Smooth muscle cell of trachea (primary cell): ENCODE data around the gene HEATR5B. TPM values are rescaled to one million over a fixed set of nuclear protein-coding genes. Genes with fewer than 3 reads are reported as not detected.

Source experiments
- total RNA-seq: library from RNA; depleted of rRNA; stranded (reverse); fragments of >200 nt; gene quantifications from 2 replicates; pipeline ENCODE4 v1.2.1, GENCODE V29; 2014

Gene HEATR5B
- 18.7 and 28.4 TPM in 2 replicates for total RNA-seq

GRCh38 chr2:37083873-37084794, at the start of gene HEATR5B, which contains the start of gene GPATCH11:
TSS of gene HEATR5B (minus strand) at chr2:37084372. CDS start at chr2:37083414, 958 bp downstream.
TSS of gene GPATCH11 (plus strand) at chr2:37084518. CDS start at chr2:37088382, 3,864 bp downstream.

GRCh38 chr2:36966370-36967235, 117.6 kb downstream of the HEATR5B start, which contains the start of gene STRN:
TSS of gene STRN (minus strand) at chr2:36966536. CDS start at chr2:36966463, 73 bp downstream.

Other genes starting within 250 kb of the HEATR5B start
- gene STRN, start 117.8 kb downstream of the HEATR5B start, total RNA-seq, result 13.1 and 17.7 TPM in 2 replicates
- 3.6 and 10.6 TPM in 2 replicates for gene GPATCH11, start 146 bp upstream of the HEATR5B start, total RNA-seq
- 32.1 and 41.9 TPM in 2 replicates for gene EIF2AK2, start 72.6 kb upstream of the HEATR5B start, total RNA-seq
- not detected in 2 replicates for gene SULT6B1, start 104.3 kb upstream of the HEATR5B start, total RNA-seq
- 15.7 and 21.8 TPM in 2 replicates for gene CEBPZOS, start 112.1 kb upstream of the HEATR5B start, total RNA-seq
- 37.1 and 54.0 TPM in 2 replicates for gene CEBPZ, start 147.2 kb upstream of the HEATR5B start, total RNA-seq
- gene NDUFAF7, start 147.3 kb upstream of the HEATR5B start, total RNA-seq, result 12.9 and 19.5 TPM in 2 replicates
- 79.2 and 83.8 TPM in 2 replicates for gene PRKD3, start 240.5 kb upstream of the HEATR5B start, total RNA-seq